HepG2 (cell line): ENCODE data around the gene IFT80. TPM values are rescaled to one million over a fixed set of nuclear protein-coding genes. Genes with fewer than 3 reads are reported as not detected.

ENCODE experiments used
- CSRNP2 ChIP-seq: sonication (generic); formaldehyde crosslinking; conservative IDR thresholded peaks from 2 replicates; pipeline ENCODE4 v1.8.0; 2022; ENCODE audit warnings: low read depth, missing genetic modification reagents
- HIVEP1 ChIP-seq: sonication (generic); formaldehyde crosslinking; IDR thresholded peaks from 2 replicates; pipeline ENCODE4 v1.4.0; 2020; ENCODE audit warnings: mild to moderate bottlenecking, missing genetic modification reagents
- KIAA2018 ChIP-seq: sonication (generic); formaldehyde crosslinking; IDR thresholded peaks from 2 replicates; pipeline ENCODE4 v1.5.0; 2020; ENCODE audit warnings: mild to moderate bottlenecking, missing genetic modification reagents, borderline replicate concordance
- MED13 ChIP-seq: sonication (generic); formaldehyde crosslinking; IDR thresholded peaks from 2 replicates; pipeline ENCODE4 v1.5.0; 2020; ENCODE audit warnings: missing genetic modification reagents
- MYC ChIP-seq: sonication (generic); formaldehyde crosslinking; IDR thresholded peaks from 2 replicates; pipeline ENCODE4 v1.9.0; 2021; ENCODE audit warnings: missing genetic modification reagents, borderline replicate concordance
- PHF5A ChIP-seq: IDR thresholded peaks from one replicate; pipeline ENCODE4 v1.6.1; 2018; ENCODE audit warnings: low read depth, missing genetic modification reagents; ENCODE audit not compliant: unreplicated experiment
- SRSF9 ChIP-seq: fragments of 200-400 bp; formaldehyde crosslinking; IDR thresholded peaks from 2 replicates; pipeline ENCODE4 v1.6.1; 2018; ENCODE audit warnings: borderline replicate concordance, mild to moderate bottlenecking, low read depth, low read length; ENCODE audit not compliant: insufficient read depth, poor library complexity, severe bottlenecking
- TFDP2 ChIP-seq: sonication (generic); formaldehyde crosslinking; IDR thresholded peaks from 2 replicates; pipeline ENCODE4 v1.4.0; 2020; ENCODE audit warnings: missing genetic modification reagents
- YEATS4 ChIP-seq: sonication (generic); formaldehyde crosslinking; IDR thresholded peaks from 2 replicates; pipeline ENCODE4 v1.4.0; 2020; ENCODE audit warnings: missing genetic modification reagents, borderline replicate concordance
- ZBTB10 ChIP-seq: sonication (generic); formaldehyde crosslinking; IDR thresholded peaks from 2 replicates; pipeline ENCODE4 v1.4.0; 2020; ENCODE audit warnings: missing genetic modification reagents, borderline replicate concordance
- ZBTB42 ChIP-seq: sonication (generic); formaldehyde crosslinking; IDR thresholded peaks from 2 replicates; pipeline ENCODE4 v1.5.0; 2020; ENCODE audit warnings: mild to moderate bottlenecking, missing genetic modification reagents
- ZMAT3 ChIP-seq: sonication (generic); formaldehyde crosslinking; conservative IDR thresholded peaks from 2 replicates; pipeline ENCODE4 v1.7.0; 2021; ENCODE audit warnings: missing genetic modification reagents
- ZNF317 ChIP-seq: sonication (generic); formaldehyde crosslinking; IDR thresholded peaks from 2 replicates; pipeline ENCODE4 v1.5.0; 2020; ENCODE audit warnings: mild to moderate bottlenecking, missing genetic modification reagents
- ZNF772 ChIP-seq: sonication (generic); formaldehyde crosslinking; IDR thresholded peaks from 2 replicates; pipeline ENCODE4 v1.5.0; 2020; ENCODE audit warnings: mild to moderate bottlenecking, missing genetic modification reagents
- ZNF790 ChIP-seq: sonication (generic); formaldehyde crosslinking; IDR thresholded peaks from 2 replicates; pipeline ENCODE4 v1.8.0; 2022; ENCODE audit warnings: missing genetic modification reagents, mild to moderate bottlenecking, borderline replicate concordance
- polyA plus RNA-seq, 8 experiments: library from polyadenylated mRNA; depleted of rRNA in 3 of 8; stranded (reverse) in 7 of 8; unstranded in 1 of 8; fragments of >200 nt; fragmentation: Illumina TruSeq in 4 of 8; extraction: Trizol in 4 of 8; gene quantifications; 2 replicates each; pipeline versions ENCODE4 v1.2.1 to v1.2.3, GENCODE V29; 2011 to 2016; ENCODE audit warnings: low read depth in 4 of 8, missing spikeins in 1 of 8, mixed read lengths in 1 of 8; ENCODE audit not compliant: insufficient read depth in 1 of 8
- total RNA-seq, 5 experiments: library from RNA; depleted of rRNA; stranded (reverse); fragments of >200 nt; fragmentation: Illumina TruSeq; extraction: Trizol; gene quantifications; 2 replicates each; pipeline ENCODE4 v1.2.3, GENCODE V29; 2016; ENCODE audit warnings: low read depth in 1 of 5

The IFT80 gene
- total and polyA plus RNA-seq, 2 of the 13 experiments (the other 11 are each of a cell fraction or from before 2014, with no cell fraction given): 11.4 to 15.7 TPM

- TF ChIP-seq ZNF790 (CRISPR knock-in tag) (no peak), SRSF9 (no peak), PHF5A (CRISPR knock-in tag) (no peak), KIAA2018 (CRISPR knock-in tag) (no peak), YEATS4 (CRISPR knock-in tag) (0 out of 2 replicates have a peak, but pooled peaks have one; percentile 39), ZBTB42 (CRISPR knock-in tag) (no peak), ZNF317 (CRISPR knock-in tag) (no peak), CSRNP2 (CRISPR knock-in tag) (no peak), HIVEP1 (CRISPR knock-in tag) (no peak), ZMAT3 (CRISPR knock-in tag) (peak; percentile 30; the same call in 1 of the 2 replicates), ZNF772 (CRISPR knock-in tag) (peak; percentile 13; the same call in 1 of the 2 replicates), ZBTB10 (CRISPR knock-in tag) (no peak), MED13 (no peak), TFDP2 (CRISPR knock-in tag) (no peak), MYC (no peak)
These were observed 1.1 kb upstream of the IFT80 start (continued) for GRCh38 chr3:160400030-160400701.
